B cell (primary cell): ENCODE data around the gene IL18R1. TPM values are rescaled to one million over a fixed set of nuclear protein-coding genes. Genes with fewer than 3 reads are reported as not detected.

ENCODE experiments used
- ATAC-seq: fragments of 200-7000 bp; cut with Tn5 transposase; one replicate; pipeline ENCODE4 v1.10.0; 2021; ENCODE audit warnings: low read depth, mild to moderate bottlenecking, moderate number of reproducible peaks, moderate library complexity
- CTCF ChIA-PET: fragments of 350-600 bp; sonication (Branson Sonifier 250); formaldehyde crosslinking; loops from one replicate; lab custom pipeline; 2021; ENCODE audit warnings: antibody characterized with exemption, inconsistent platforms; lab: Charles Lee
- POLR2A ChIA-PET: fragments of 350-600 bp; sonication (Branson Sonifier 250); formaldehyde crosslinking; loops from one replicate; lab custom pipeline; 2021; ENCODE audit warnings: antibody characterized with exemption; lab: Charles Lee
- DNase-seq: peaks from one replicate; pipeline ENCODE4 v3.0.0; 2013
- H2AFZ ChIP-seq: 2 replicates; pipeline ENCODE4 v1.6.1; 2012; ENCODE audit warnings: mild to moderate bottlenecking, low read depth, low read length; ENCODE audit not compliant: insufficient read depth, poor library complexity, severe bottlenecking
- H3K27ac ChIP-seq, 2 donors: 1 replicate in 1 of 2; 2 replicates in 1 of 2; pipeline ENCODE4 v1.5.1; 2012 to 2013; ENCODE audit warnings: low read length in 2 of 2, mild to moderate bottlenecking in 2 of 2, moderate library complexity in 1 of 2
- H3K27me3 ChIP-seq, 4 experiments: fragments of 200-600 bp in 1 of 4; sonication (generic) in 1 of 4; replicated peaks in 1 of 4; 1 replicate in 2 of 4; 2 replicates in 2 of 4; pipeline versions ENCODE4 v1.6.1 to v1.7.0; 2013 to 2016; ENCODE audit warnings: low read length in 3 of 4, mild to moderate bottlenecking in 2 of 4, mixed read lengths in 1 of 4, moderate library complexity in 1 of 4; ENCODE audit not compliant: insufficient read depth in 4 of 4, control insufficient read depth in 3 of 4; ENCODE audit errors: control extremely low read depth in 1 of 4
- H3K36me3 ChIP-seq, 2 experiments: replicated peaks in 1 of 2; 1 replicate in 1 of 2; 2 replicates in 1 of 2; pipeline versions ENCODE4 v1.6.1 to v1.7.1; 2013; ENCODE audit warnings: low read length in 1 of 2; ENCODE audit not compliant: insufficient read depth in 2 of 2, control insufficient read depth in 1 of 2; ENCODE audit errors: control extremely low read depth in 1 of 2, extremely low read depth in 1 of 2
- H3K4me1 ChIP-seq, 2 donors: fragments of 200-600 bp in 1 of 2; sonication (generic) in 1 of 2; 1 replicate in 1 of 2; 2 replicates in 1 of 2; pipeline versions ENCODE4 v1.5.1 to v1.6.1; 2013 to 2017; ENCODE audit warnings: low read length in 2 of 2; ENCODE audit not compliant: control insufficient read depth in 2 of 2, insufficient read depth in 2 of 2
- H3K4me2 ChIP-seq: replicated peaks from 2 replicates; pipeline ENCODE3; 2012; ENCODE audit warnings: mild to moderate bottlenecking, low read depth, low read length; ENCODE audit not compliant: poor library complexity, severe bottlenecking
- H3K4me3 ChIP-seq, 5 experiments: fragments of 200-600 bp in 1 of 5; sonication (generic) in 1 of 5; 1 replicate in 3 of 5; 2 replicates in 2 of 5; pipeline versions ENCODE4 v1.5.1 to v1.7.0; 2011 to 2016; ENCODE audit warnings: low read length in 4 of 5, mild to moderate bottlenecking in 4 of 5, low read depth in 2 of 5, control low read depth in 1 of 5, moderate library complexity in 1 of 5; ENCODE audit not compliant: insufficient read depth in 1 of 5; ENCODE audit errors: control extremely low read depth in 1 of 5, extremely low read depth in 1 of 5
- H3K79me2 ChIP-seq: fragments of 200-600 bp; sonication (generic); one replicate; pipeline ENCODE4 v1.6.0; 2016; ENCODE audit warnings: low read length; ENCODE audit not compliant: control insufficient read depth, insufficient read depth
- H3K9ac ChIP-seq: fragments of 200-600 bp; sonication (generic); 2 replicates; pipeline ENCODE4 v1.6.1; 2017; ENCODE audit warnings: mild to moderate bottlenecking, low read length, moderate library complexity
- H3K9me3 ChIP-seq, 3 donors: one replicate each; pipeline versions ENCODE4 v1.6.1 to v1.7.1; 2013; ENCODE audit warnings: low read length in 2 of 3; ENCODE audit not compliant: control insufficient read depth in 2 of 3, insufficient read depth in 1 of 3; ENCODE audit errors: control extremely low read depth in 1 of 3
- H4K20me1 ChIP-seq: 2 replicates; pipeline ENCODE4 v1.6.0; 2012; ENCODE audit warnings: mild to moderate bottlenecking, low read length; ENCODE audit not compliant: insufficient read depth, control insufficient read depth, poor library complexity, severe bottlenecking
- H3K27ac Mint-ChIP-seq: one replicate; pipeline ENCODE4 v1.8.0; 2021; ENCODE audit warnings: mixed read lengths
- H3K27me3 Mint-ChIP-seq: one replicate; pipeline ENCODE4 v1.8.0; 2021; ENCODE audit warnings: mixed read lengths
- H3K4me1 Mint-ChIP-seq: one replicate; pipeline ENCODE4 v1.8.0; 2021; ENCODE audit warnings: mixed read lengths
- H3K4me3 Mint-ChIP-seq: one replicate; pipeline ENCODE4 v1.8.0; 2021; ENCODE audit warnings: mixed read lengths
- H3K9me3 Mint-ChIP-seq: one replicate; pipeline ENCODE4 v1.8.0; 2022; ENCODE audit warnings: mixed read lengths; ENCODE audit not compliant: insufficient read depth
- EZH2 ChIP-seq: IDR thresholded peaks from 2 replicates; pipeline ENCODE4 v1.6.1; 2012; ENCODE audit warnings: borderline replicate concordance, low read depth, mild to moderate bottlenecking, moderate library complexity, low read length; ENCODE audit not compliant: insufficient read depth, poor library complexity, severe bottlenecking
- WGBS: methylation state at CpG from one replicate; pipeline ENCODE4 v1.1.5; 2013; ENCODE audit warnings: missing lambda C conversion rate; ENCODE audit not compliant: insufficient coverage; 5-methylcytosine and 5-hydroxymethylcytosine counted together
- intact Hi-C: fragments of 100-400 bp; cut with micrococcal nuclease; formaldehyde crosslinking; loops from one replicate; pipeline ENCODE4 v1.10.0; 2022
- polyA minus RNA-seq: library from RNA; depleted of rRNA, polyadenylated mRNA; stranded (reverse); fragments of >200 nt; gene quantifications from 2 replicates; pipeline ENCODE4 v1.2.3, GENCODE V29; 2012
- polyA plus RNA-seq: library from polyadenylated mRNA; depleted of rRNA; stranded (reverse); fragments of >200 nt; gene quantifications from 2 replicates; pipeline ENCODE4 v1.2.3, GENCODE V29; 2012
- total RNA-seq, 2 donors: library from RNA; stranded (reverse); fragments of 120-200 nt in 1 of 2; gene quantifications; 1 replicate in 1 of 2; 2 replicates in 1 of 2; pipeline versions ENCODE4 v1.2.3 to v1.2.4, GENCODE V29; 2013 to 2022
- TF ChIP-seq, protein P1 (sequence below): fragments of 200-600 bp; IDR thresholded peaks from one replicate; pipeline ENCODE4 v1.8.0; 2022; ENCODE audit warnings: antibody characterized with exemption, mild to moderate bottlenecking

The IL18R1 gene, protein sequence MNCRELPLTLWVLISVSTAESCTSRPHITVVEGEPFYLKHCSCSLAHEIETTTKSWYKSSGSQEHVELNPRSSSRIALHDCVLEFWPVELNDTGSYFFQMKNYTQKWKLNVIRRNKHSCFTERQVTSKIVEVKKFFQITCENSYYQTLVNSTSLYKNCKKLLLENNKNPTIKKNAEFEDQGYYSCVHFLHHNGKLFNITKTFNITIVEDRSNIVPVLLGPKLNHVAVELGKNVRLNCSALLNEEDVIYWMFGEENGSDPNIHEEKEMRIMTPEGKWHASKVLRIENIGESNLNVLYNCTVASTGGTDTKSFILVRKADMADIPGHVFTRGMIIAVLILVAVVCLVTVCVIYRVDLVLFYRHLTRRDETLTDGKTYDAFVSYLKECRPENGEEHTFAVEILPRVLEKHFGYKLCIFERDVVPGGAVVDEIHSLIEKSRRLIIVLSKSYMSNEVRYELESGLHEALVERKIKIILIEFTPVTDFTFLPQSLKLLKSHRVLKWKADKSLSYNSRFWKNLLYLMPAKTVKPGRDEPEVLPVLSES
- total RNA-seq (1.1 and 2.4 TPM in 2 replicates), polyA plus RNA-seq (1.1 TPM in 2 replicates), polyA minus RNA-seq (0.34 and 0.57 TPM in 2 replicates)
- 1.3 TPM for total RNA-seq (2013)

DNA sequence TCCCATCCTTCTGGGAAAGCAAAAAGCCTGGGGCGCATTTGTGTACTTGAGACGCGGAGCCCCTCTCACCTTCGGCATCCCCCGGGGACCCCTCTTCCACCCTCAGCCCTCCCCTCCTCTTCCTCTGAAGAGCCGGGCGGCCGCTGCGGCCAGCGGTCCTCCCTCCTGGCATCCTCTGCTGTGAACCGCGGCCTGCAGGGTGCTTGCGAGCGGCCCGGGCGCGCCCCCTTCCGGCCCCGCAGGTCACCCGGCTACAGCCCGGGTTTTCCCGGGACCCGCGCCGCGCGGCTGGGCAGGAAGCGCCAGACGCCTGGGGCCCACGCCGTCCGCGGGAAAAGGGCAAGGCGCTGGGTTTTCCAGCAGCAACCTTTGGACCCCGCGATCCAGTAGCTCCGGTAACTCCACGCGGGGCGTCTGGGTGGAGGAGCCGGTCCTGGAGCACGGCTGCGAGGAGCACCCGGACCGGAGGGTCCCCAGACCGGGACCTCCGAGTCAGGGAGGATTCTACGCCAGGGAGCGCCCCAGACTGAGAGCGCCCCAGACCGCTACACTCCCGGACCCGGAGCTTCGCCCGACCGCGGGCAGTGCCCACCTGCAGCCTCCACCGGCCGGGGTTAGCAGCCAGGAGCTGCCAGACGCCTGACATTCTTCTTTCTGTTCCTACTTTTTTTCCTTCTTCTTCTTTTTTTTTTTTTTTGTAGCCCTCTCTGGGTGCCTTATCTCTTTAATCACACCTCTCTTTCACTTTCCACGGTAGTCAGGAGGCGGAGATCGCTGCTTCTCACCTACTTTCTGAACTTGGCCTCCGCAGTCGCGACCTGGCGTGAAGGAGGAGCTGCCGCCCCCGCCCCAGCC lies at the start of gene IL18R1:
Gene IL18R1, plus strand, starts transcription at position 271 of the 855 bp plus-strand sequence. CDS start 6,865 bp downstream, outside the sequence.
- intact Hi-C loops: loop anchor here (5.0 kb wide), 3 partner anchors 67 to 103 kb away; partner anchors contain the start of gene IL18RAP
- Mint-ChIP-seq H3K27ac (peak within 1 kb of the TSS; percentile 82), H3K4me3 (peak within 1 kb of the TSS; percentile 82), H3K4me1 (peaks cover 23% of the 10 kb centered on the region), H3K27me3 (no peaks in the 10 kb centered on the region), H3K9me3 (no peaks in the 10 kb centered on the region)
- Histone ChIP-seq H4K20me1 (no peaks in the 10 kb centered on the region), H3K4me1 (peaks cover 9 to 23% of the 10 kb centered on the region in 2 donors), H3K4me3 (peak within 1 kb of the TSS; percentile 56 to 91 (median 77)), H3K27me3 (no peaks in the 10 kb centered on the region), H3K27ac (peak within 1 kb of the TSS; percentile 64 to 80), H3K4me2 (peak within 1 kb of the TSS; percentile 94), H3K36me3 (no peaks in the 10 kb centered on the region), H3K9ac (peak within 1 kb of the TSS; percentile 86), H2AFZ (peak within 1 kb of the TSS; percentile 91), H3K9me3 (no peaks in the 10 kb centered on the region), H3K79me2 (no peaks in the 10 kb centered on the region)
- ChIA-PET POLR2A (interaction anchor here (0.6 kb wide), 1 partner anchor 19 kb away, joined by 4 read pairs; no protein-coding TSS in a partner anchor), CTCF (interaction anchor here (0.7 to 2.6 kb wide), 5 partner anchors 65 to 688 kb away, joined by 3 to 9 read pairs (median 4); no protein-coding TSS in a partner anchor)
- ATAC-seq (peak; percentile 88), DNase-seq (peak; percentile 81)
- TF ChIP-seq, protein P1, sequence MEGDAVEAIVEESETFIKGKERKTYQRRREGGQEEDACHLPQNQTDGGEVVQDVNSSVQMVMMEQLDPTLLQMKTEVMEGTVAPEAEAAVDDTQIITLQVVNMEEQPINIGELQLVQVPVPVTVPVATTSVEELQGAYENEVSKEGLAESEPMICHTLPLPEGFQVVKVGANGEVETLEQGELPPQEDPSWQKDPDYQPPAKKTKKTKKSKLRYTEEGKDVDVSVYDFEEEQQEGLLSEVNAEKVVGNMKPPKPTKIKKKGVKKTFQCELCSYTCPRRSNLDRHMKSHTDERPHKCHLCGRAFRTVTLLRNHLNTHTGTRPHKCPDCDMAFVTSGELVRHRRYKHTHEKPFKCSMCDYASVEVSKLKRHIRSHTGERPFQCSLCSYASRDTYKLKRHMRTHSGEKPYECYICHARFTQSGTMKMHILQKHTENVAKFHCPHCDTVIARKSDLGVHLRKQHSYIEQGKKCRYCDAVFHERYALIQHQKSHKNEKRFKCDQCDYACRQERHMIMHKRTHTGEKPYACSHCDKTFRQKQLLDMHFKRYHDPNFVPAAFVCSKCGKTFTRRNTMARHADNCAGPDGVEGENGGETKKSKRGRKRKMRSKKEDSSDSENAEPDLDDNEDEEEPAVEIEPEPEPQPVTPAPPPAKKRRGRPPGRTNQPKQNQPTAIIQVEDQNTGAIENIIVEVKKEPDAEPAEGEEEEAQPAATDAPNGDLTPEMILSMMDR: peak; percentile 78
- TF ChIP-seq EZH2: no peak
- WGBS: under 1% methylated on average over 62 of the region's 69 CpGs
